CD14-positive monocyte (primary cell): Measurements from ENCODE around the gene USHBP1. TPM values are rescaled to one million over a fixed set of nuclear protein-coding genes. Genes with fewer than 3 reads are reported as not detected.
"Not testable (repeated sequence)": the region's sequence is repeated elsewhere in the genome, so short reads cannot be mapped to it uniquely, and the experiment has no call there.

ENCODE experiments used
- DNase-seq, 3 donors: peaks; one replicate each; pipeline ENCODE4 v3.0.0-alpha.2; 2011 to 2022
- H2AFZ ChIP-seq: 2 replicates; pipeline ENCODE4 v1.6.0; 2012; ENCODE audit warnings: mild to moderate bottlenecking, low read depth, low read length, inconsistent platforms; ENCODE audit not compliant: insufficient read depth, poor library complexity, severe bottlenecking
- H3K27ac ChIP-seq, 2 donors: 1 replicate in 1 of 2; 2 replicates in 1 of 2; pipeline ENCODE4 v1.5.1; 2012 to 2013; ENCODE audit warnings: low read length in 2 of 2, control low read depth in 1 of 2, inconsistent platforms in 1 of 2, low read depth in 1 of 2, mild to moderate bottlenecking in 1 of 2
- H3K27me3 ChIP-seq, 2 donors: one replicate each; pipeline versions ENCODE4 v1.6.0 to v1.6.1; 2011 to 2013; ENCODE audit warnings: low read length in 2 of 2; ENCODE audit not compliant: control insufficient read depth in 2 of 2, insufficient read depth in 2 of 2
- H3K36me3 ChIP-seq, 2 donors: replicated peaks in 1 of 2; 1 replicate in 1 of 2; 2 replicates in 1 of 2; pipeline versions ENCODE4 v1.5.1 to v1.6.1; 2012 to 2013; ENCODE audit warnings: low read length in 2 of 2, control low read depth in 1 of 2, inconsistent platforms in 1 of 2, mild to moderate bottlenecking in 1 of 2; ENCODE audit not compliant: insufficient read depth in 2 of 2, control insufficient read depth in 1 of 2
- H3K4me1 ChIP-seq, 2 donors: 1 replicate in 1 of 2; 2 replicates in 1 of 2; pipeline versions ENCODE4 v1.5.1 to v1.6.1; 2012 to 2013; ENCODE audit warnings: low read length in 2 of 2, control low read depth in 1 of 2, inconsistent platforms in 1 of 2, mild to moderate bottlenecking in 1 of 2, moderate library complexity in 1 of 2; ENCODE audit not compliant: insufficient read depth in 2 of 2, control insufficient read depth in 1 of 2
- H3K4me2 ChIP-seq: replicated peaks from 2 replicates; pipeline ENCODE3; 2012; ENCODE audit warnings: low read length, moderate library complexity, mild to moderate bottlenecking; ENCODE audit not compliant: poor library complexity, severe bottlenecking; ENCODE audit errors: extremely low read depth
- H3K4me3 ChIP-seq, 3 experiments: fragments of 200-600 bp in 1 of 3; sonication (generic) in 1 of 3; replicated peaks in 1 of 3; 1 replicate in 2 of 3; 2 replicates in 1 of 3; pipeline ENCODE4 v1.5.1; 2011 to 2013; ENCODE audit warnings: low read length in 3 of 3, mild to moderate bottlenecking in 3 of 3, control low read depth in 2 of 3, low read depth in 2 of 3, inconsistent platforms in 1 of 3, moderate library complexity in 1 of 3
- H3K79me2 ChIP-seq: 2 replicates; pipeline ENCODE4 v1.6.0; 2012; ENCODE audit warnings: mild to moderate bottlenecking, control low read depth, inconsistent platforms, low read length, moderate library complexity; ENCODE audit not compliant: insufficient read depth
- H3K9ac ChIP-seq: 2 replicates; pipeline ENCODE4 v1.6.0; 2017; ENCODE audit warnings: low read length, mild to moderate bottlenecking; ENCODE audit not compliant: insufficient read depth, poor library complexity, severe bottlenecking
- H3K9me3 ChIP-seq, 2 donors: replicated peaks in 1 of 2; 1 replicate in 1 of 2; 2 replicates in 1 of 2; pipeline versions ENCODE4 v1.5.1 to v1.6.1; 2012 to 2013; ENCODE audit warnings: low read length in 2 of 2, control low read depth in 1 of 2; ENCODE audit not compliant: control insufficient read depth in 1 of 2, insufficient read depth in 1 of 2
- H4K20me1 ChIP-seq: 2 replicates; pipeline ENCODE4 v1.6.0; 2012; ENCODE audit warnings: mild to moderate bottlenecking, low read length, control low read depth, moderate library complexity; ENCODE audit not compliant: insufficient read depth
- H3K27ac Mint-ChIP-seq, 7 donors: one replicate each; pipeline ENCODE4 v1.8.0; 2020; ENCODE audit warnings: mild to moderate bottlenecking in 7 of 7, mixed read lengths in 7 of 7, moderate library complexity in 6 of 7, inconsistent platforms in 2 of 7
- H3K27me3 Mint-ChIP-seq, 3 donors: one replicate each; pipeline ENCODE4 v1.8.0; 2021 to 2022; ENCODE audit warnings: low read depth in 3 of 3, mild to moderate bottlenecking in 3 of 3, mixed read lengths in 3 of 3, moderate library complexity in 3 of 3, inconsistent platforms in 1 of 3
- H3K36me3 Mint-ChIP-seq, 2 donors: one replicate each; pipeline ENCODE4 v1.8.0; 2020; ENCODE audit warnings: mixed read lengths in 2 of 2, inconsistent platforms in 1 of 2, mild to moderate bottlenecking in 1 of 2
- H3K4me1 Mint-ChIP-seq: one replicate; pipeline ENCODE4 v1.8.0; 2020; ENCODE audit warnings: mild to moderate bottlenecking, mixed read lengths
- H3K4me3 Mint-ChIP-seq, 2 donors: one replicate each; pipeline ENCODE4 v1.8.0; 2020; ENCODE audit warnings: mild to moderate bottlenecking in 2 of 2, mixed read lengths in 2 of 2, moderate library complexity in 1 of 2
- H3K9me3 Mint-ChIP-seq, 7 donors: one replicate each; pipeline ENCODE4 v1.8.0; 2020 to 2022; ENCODE audit warnings: mixed read lengths in 7 of 7, mild to moderate bottlenecking in 6 of 7, moderate library complexity in 6 of 7, inconsistent platforms in 2 of 7
- WGBS: methylation state at CpG from one replicate; pipeline ENCODE4 v1.1.5; 2013; ENCODE audit warnings: missing lambda C conversion rate; ENCODE audit not compliant: insufficient coverage; 5-methylcytosine and 5-hydroxymethylcytosine counted together
- intact Hi-C, 2 donors: fragments of 100-400 bp; cut with micrococcal nuclease; formaldehyde crosslinking; loops; one replicate each; pipeline versions ENCODE4 v1.15.0 to v1.15.1; 2023
- polyA plus RNA-seq, 3 donors: library from polyadenylated mRNA; depleted of rRNA in 1 of 3; unstranded in 2 of 3; stranded (reverse) in 1 of 3; fragments of 300-500 nt in 2 of 3; fragments of >200 nt in 1 of 3; fragmentation: Illumina TruSeq in 2 of 3; gene quantifications; 1 replicate in 2 of 3; 2 replicates in 1 of 3; pipeline ENCODE4 v1.2.3, GENCODE V29; 2012 to 2021
- TF ChIP-seq, protein P1 (sequence below): fragments of 200-600 bp; IDR thresholded peaks from one replicate; pipeline ENCODE4 v1.8.0; 2022; ENCODE audit warnings: antibody characterized with exemption, mild to moderate bottlenecking

The USHBP1 gene
- polyA plus RNA-seq, 3 donors = not detected

DNA sequence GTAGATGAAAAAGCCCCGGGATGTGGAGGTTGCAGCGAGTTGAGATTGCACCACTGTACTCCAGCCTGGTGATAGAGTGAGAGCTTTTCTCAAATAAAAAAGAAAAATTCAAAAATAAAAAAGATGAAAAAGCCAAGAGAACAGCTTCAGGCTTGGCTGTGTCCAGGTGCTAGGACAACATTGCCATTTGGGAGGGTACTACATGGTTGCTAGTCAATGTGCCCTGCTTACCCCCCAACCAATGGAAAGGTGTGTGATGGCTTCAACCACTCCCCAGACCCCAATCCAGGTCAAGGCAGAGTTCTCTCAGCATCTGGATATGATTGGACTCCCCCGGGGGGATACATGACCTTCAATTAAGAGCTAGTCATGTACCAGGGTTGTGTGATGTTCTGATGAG, 14.9 kb upstream of the USHBP1 start:
- no peak for DNase-seq
- H3K9me3 Mint-ChIP-seq = no peaks in the 10 kb centered on the region
- intact Hi-C loops = no loop called here
- no peak overlapping the region for H3K27ac Mint-ChIP-seq
- H3K4me3 Mint-ChIP-seq = no peak overlapping the region
- WGBS = no CpG with 5 or more reads among the region's 3 CpGs
- peaks cover 0 to 2% (median 0%) of the 10 kb centered on the region in 3 donors for H3K27me3 Mint-ChIP-seq
- H3K27me3 ChIP-seq = no peaks in the 10 kb centered on the region
- peaks cover 19% of the 10 kb centered on the region for H3K4me1 Mint-ChIP-seq
- H4K20me1 ChIP-seq = peaks cover 4% of the 10 kb centered on the region
- peaks cover 36 to 58% of the 10 kb centered on the region in 2 donors for H3K36me3 ChIP-seq
- no peak overlapping the region for H3K4me3 ChIP-seq
- H3K9me3 ChIP-seq = no peaks in the 10 kb centered on the region
- no peaks in the 10 kb centered on the region for H3K79me2 ChIP-seq
- H2AFZ ChIP-seq = no peak overlapping the region
- H3K4me1 ChIP-seq = peaks cover 26 to 27% of the 10 kb centered on the region in 2 donors
- H3K27ac ChIP-seq = no peak overlapping the region
- H3K36me3 Mint-ChIP-seq = peaks cover 33 to 55% of the 10 kb centered on the region in 2 donors
- no peak overlapping the region for H3K9ac ChIP-seq
- TF ChIP-seq, protein P1, sequence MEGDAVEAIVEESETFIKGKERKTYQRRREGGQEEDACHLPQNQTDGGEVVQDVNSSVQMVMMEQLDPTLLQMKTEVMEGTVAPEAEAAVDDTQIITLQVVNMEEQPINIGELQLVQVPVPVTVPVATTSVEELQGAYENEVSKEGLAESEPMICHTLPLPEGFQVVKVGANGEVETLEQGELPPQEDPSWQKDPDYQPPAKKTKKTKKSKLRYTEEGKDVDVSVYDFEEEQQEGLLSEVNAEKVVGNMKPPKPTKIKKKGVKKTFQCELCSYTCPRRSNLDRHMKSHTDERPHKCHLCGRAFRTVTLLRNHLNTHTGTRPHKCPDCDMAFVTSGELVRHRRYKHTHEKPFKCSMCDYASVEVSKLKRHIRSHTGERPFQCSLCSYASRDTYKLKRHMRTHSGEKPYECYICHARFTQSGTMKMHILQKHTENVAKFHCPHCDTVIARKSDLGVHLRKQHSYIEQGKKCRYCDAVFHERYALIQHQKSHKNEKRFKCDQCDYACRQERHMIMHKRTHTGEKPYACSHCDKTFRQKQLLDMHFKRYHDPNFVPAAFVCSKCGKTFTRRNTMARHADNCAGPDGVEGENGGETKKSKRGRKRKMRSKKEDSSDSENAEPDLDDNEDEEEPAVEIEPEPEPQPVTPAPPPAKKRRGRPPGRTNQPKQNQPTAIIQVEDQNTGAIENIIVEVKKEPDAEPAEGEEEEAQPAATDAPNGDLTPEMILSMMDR = no peak
- no peak overlapping the region for H3K4me2 ChIP-seq

DNA sequence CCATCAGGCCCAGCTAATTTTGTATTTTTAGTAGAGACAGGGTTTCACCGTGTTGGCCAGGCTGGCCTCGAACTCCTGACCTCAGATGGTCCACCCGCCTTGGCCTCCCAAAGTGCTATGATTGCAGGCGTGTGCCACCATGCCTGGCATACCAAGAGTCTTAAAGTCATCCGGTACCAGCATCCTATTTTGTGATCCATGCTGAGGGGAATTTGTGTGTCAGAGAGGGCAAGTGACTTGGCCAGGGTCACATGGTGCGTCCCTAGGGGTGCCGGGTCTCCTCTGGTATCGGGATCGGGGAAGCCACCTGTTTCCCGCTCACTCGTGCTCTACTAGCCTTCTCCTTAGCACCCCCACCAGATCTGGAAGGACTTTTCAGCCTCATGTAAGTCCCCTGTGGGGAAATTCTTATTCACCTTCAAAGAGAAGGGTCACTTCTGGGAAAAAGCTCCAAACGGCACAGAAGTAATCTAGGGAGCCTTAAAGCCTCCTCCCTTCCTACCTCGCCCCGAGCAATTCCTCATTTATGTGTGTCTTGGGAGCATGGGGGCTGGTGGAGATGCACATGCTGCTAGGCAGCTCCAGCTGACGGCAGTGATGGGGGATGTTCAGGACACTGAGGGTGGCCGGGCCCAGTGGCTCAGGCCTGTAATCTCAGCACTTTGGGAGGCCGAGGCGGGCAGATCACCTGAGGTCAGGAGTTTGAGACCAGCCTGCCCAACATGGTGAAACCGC, 11.1 kb upstream of the USHBP1 start:
- H3K36me3 ChIP-seq = peaks cover 55 to 79% of the 10 kb centered on the region in 2 donors
- H3K4me3 ChIP-seq = no peak overlapping the region
- H2AFZ ChIP-seq = no peak overlapping the region
- TF ChIP-seq, protein P1 = no peak
- peaks cover 7% of the 10 kb centered on the region in 2 donors for H3K4me1 ChIP-seq
- H3K27me3 Mint-ChIP-seq = peaks cover 0 to 2% (median 0%) of the 10 kb centered on the region in 3 donors
- no peak overlapping the region for H3K9ac ChIP-seq
- no peaks in the 10 kb centered on the region for H3K27me3 ChIP-seq
- peaks cover 6% of the 10 kb centered on the region for H3K4me1 Mint-ChIP-seq
- WGBS = 98% methylated on average over 9 of the region's 19 CpGs
- no peaks in the 10 kb centered on the region for H3K9me3 Mint-ChIP-seq
- intact Hi-C loops = no loop called here
- no peak for DNase-seq
- no peak overlapping the region for H3K4me3 Mint-ChIP-seq
- H4K20me1 ChIP-seq = no peaks in the 10 kb centered on the region
- H3K4me2 ChIP-seq = no peak overlapping the region
- peaks cover 52 to 70% of the 10 kb centered on the region in 2 donors for H3K36me3 Mint-ChIP-seq
- no peak overlapping the region for H3K27ac ChIP-seq
- H3K79me2 ChIP-seq = no peaks in the 10 kb centered on the region
- H3K9me3 ChIP-seq = no peaks in the 10 kb centered on the region
- peak overlapping the region in 1 of 7 donors; percentile 66 for H3K27ac Mint-ChIP-seq

DNA sequence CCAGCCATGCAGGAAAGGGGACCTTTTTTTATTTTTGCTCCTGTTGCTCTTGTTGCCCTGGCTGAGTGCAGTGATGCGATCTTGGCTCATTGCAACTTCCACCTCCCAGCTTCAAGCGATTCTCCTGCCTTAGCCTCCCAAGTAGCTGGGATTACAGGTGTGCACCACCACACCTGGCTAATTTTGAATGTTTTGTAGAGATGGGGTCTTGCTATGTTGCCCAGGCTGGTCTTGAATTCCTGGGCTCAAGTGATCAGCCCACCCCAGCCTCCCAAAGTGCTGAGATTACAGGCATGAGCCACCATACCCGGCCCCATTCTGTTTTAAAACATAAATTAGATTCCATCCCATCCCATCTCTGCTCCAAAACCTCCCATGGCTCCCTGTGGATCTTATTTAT, 10.3 kb upstream of the USHBP1 start:
- H3K79me2 ChIP-seq, intact Hi-C loops, H3K4me1 Mint-ChIP-seq, H3K27ac ChIP-seq, H3K9me3 ChIP-seq, H3K9ac ChIP-seq, H3K27me3 Mint-ChIP-seq, H4K20me1 ChIP-seq, H3K27ac Mint-ChIP-seq, H3K27me3 ChIP-seq, H3K4me1 ChIP-seq, DNase-seq, H3K9me3 Mint-ChIP-seq, H3K4me3 ChIP-seq, H2AFZ ChIP-seq, H3K4me2 ChIP-seq: not testable (repeated sequence)
- WGBS = no CpG with 5 or more reads among the region's 3 CpGs
- H3K36me3 Mint-ChIP-seq = peaks cover 55 to 78% of the 10 kb centered on the region in 2 donors
- peak overlapping the region in 1 of 2 donors; percentile 1 for H3K4me3 Mint-ChIP-seq
- H3K36me3 ChIP-seq = peaks cover 59 to 85% of the 10 kb centered on the region in 2 donors
